T-helper 9 cell (primary cell): Measurements from ENCODE around the gene USP11.

Source experiments
- DNase-seq: peaks from one replicate; pipeline ENCODE4 v3.0.0-alpha.2; 2020
- total RNA-seq, 2 donors: gene quantifications; one replicate each; lab custom pipeline; 2026; lab: John Stamatoyannopoulos, UW

USP11 gene
- 29.9 to 31.5 reads per million in 2 donors for total RNA-seq

GRCh38 chrX:47232803-47233332 lies at the start of gene USP11:
Gene USP11 (plus strand): TSS chrX:47233009. CDS start chrX:47233044, 35 bp downstream.
- peak; percentile 23 for DNase-seq

GRCh38 chrX:47184486-47184885 lies 48.3 kb upstream of the USP11 start:
- DNase-seq, result no peak

GRCh38 chrX:47185241-47185640 lies 47.6 kb upstream of the USP11 start:
- DNase-seq, result no peak

GRCh38 chrX:47186096-47186740 lies 46.6 kb upstream of the USP11 start:
- DNase-seq, result no peak

GRCh38 chrX:47187106-47187677 lies 45.6 kb upstream of the USP11 start:
- DNase-seq, result no peak

- no peak for DNase-seq
Measured at GRCh38 chrX:47189906-47190305, 42.9 kb upstream of the USP11 start.

- peak; percentile 58 for DNase-seq
Measured at GRCh38 chrX:47190445-47191269, 42.2 kb upstream of the USP11 start.

GRCh38 chrX:47191331-47191730 lies 41.5 kb upstream of the USP11 start:
- DNase-seq, result peak; percentile 33

- no peak for DNase-seq
Measured at GRCh38 chrX:47191806-47192401, 40.9 kb upstream of the USP11 start.

- DNase-seq, result peak; percentile 97
Measured at GRCh38 chrX:47193475-47194193, 39.2 kb upstream of the USP11 start, which contains the start of gene UBA1. Gene UBA1 (plus strand): TSS chrX:47193829. CDS start chrX:47198803, 4,974 bp downstream.

- no peak for DNase-seq
Measured at GRCh38 chrX:47194194-47194787, 38.5 kb upstream of the USP11 start.

- DNase-seq, result no peak
Measured at GRCh38 chrX:47196098-47196497, 36.7 kb upstream of the USP11 start.

GRCh38 chrX:47197526-47197925 lies 35.3 kb upstream of the USP11 start:
- no peak for DNase-seq

GRCh38 chrX:47198026-47198686 lies 34.7 kb upstream of the USP11 start:
- no peak for DNase-seq

GRCh38 chrX:47198687-47199080 lies 34.1 kb upstream of the USP11 start:
- DNase-seq, result no peak

GRCh38 chrX:47199286-47199685 lies 33.5 kb upstream of the USP11 start:
- DNase-seq, result no peak

GRCh38 chrX:47200385-47201150 lies 32.2 kb upstream of the USP11 start:
- no peak for DNase-seq

GRCh38 chrX:47201345-47201944 lies 31.4 kb upstream of the USP11 start:
- no peak for DNase-seq

- no peak for DNase-seq
Measured at GRCh38 chrX:47202316-47202715, 30.5 kb upstream of the USP11 start.

- no peak for DNase-seq
Measured at GRCh38 chrX:47202877-47203276, 29.9 kb upstream of the USP11 start.
